HEK293 (cell line): ENCODE results near the gene TMEM17.

ENCODE experiments used
- CTCF ChIA-PET: fragments of 350-600 bp; formaldehyde crosslinking; extraction: SDS; loops from one replicate; lab custom pipeline; 2021; ENCODE audit warnings: antibody characterized with exemption; lab: Yijun Ruan, JAX
- POLR2A ChIA-PET: fragments of 300-600 bp; formaldehyde crosslinking; extraction: SDS; loops from one replicate; lab custom pipeline; 2020; ENCODE audit warnings: antibody characterized with exemption, inconsistent platforms; lab: Yijun Ruan, JAX
- H3K27ac ChIP-seq: fragments of 200-500 bp; sonication (Bioruptor generic); 2 replicates; pipeline ENCODE4 v1.5.1; 2014; ENCODE audit warnings: low read depth, low read length, control low read depth, inconsistent platforms; ENCODE audit errors: extremely low read depth
- H3K36me3 ChIP-seq, 2 experiments: fragments of 200-500 bp in 1 of 2; sonication (Bioruptor generic) in 1 of 2; 1 replicate in 1 of 2; 2 replicates in 1 of 2; pipeline ENCODE4 v1.5.1; 2014 to 2017; ENCODE audit warnings: inconsistent platforms in 2 of 2, low read length in 2 of 2; ENCODE audit not compliant: control insufficient read depth in 2 of 2, insufficient read depth in 1 of 2
- H3K4me1 ChIP-seq: fragments of 200-500 bp; sonication (Bioruptor generic); 2 replicates; pipeline ENCODE4 v1.5.1; 2014; ENCODE audit warnings: mild to moderate bottlenecking, low read length, inconsistent platforms; ENCODE audit not compliant: control insufficient read depth, insufficient read depth
- H3K4me3 ChIP-seq: 2 replicates; pipeline ENCODE4 v1.5.1; 2011; ENCODE audit warnings: low read depth, mild to moderate bottlenecking, control low read depth, low read length, moderate library complexity
- H3K9me3 ChIP-seq: fragments of 200-500 bp; sonication (Bioruptor generic); 2 replicates; pipeline ENCODE4 v1.5.1; 2014; ENCODE audit warnings: low read depth, low read length, inconsistent platforms; ENCODE audit not compliant: control insufficient read depth, insufficient read depth
- BCL11A ChIP-seq: fragments of 450-650 bp; formaldehyde crosslinking; IDR thresholded peaks from 2 replicates; pipeline ENCODE4 v1.5.1; 2016; ENCODE audit warnings: low read depth, missing biosample characterization, missing genetic modification characterization
- HOXA7 ChIP-seq: sonication (generic); formaldehyde crosslinking; IDR thresholded peaks from 2 replicates; pipeline ENCODE4 v1.8.1; 2022; ENCODE audit warnings: missing genetic modification reagents, borderline replicate concordance
- PRDM1 ChIP-seq: fragments of 450-650 bp; formaldehyde crosslinking; IDR thresholded peaks from 2 replicates; pipeline ENCODE4; 2016; ENCODE audit warnings: missing biosample characterization, missing genetic modification characterization
- SALL2 ChIP-seq: fragments of 450-650 bp; formaldehyde crosslinking; IDR thresholded peaks from 2 replicates; pipeline ENCODE4 v1.5.0; 2017; ENCODE audit warnings: missing biosample characterization, mild to moderate bottlenecking, missing genetic modification characterization, borderline replicate concordance
- ZNF184 ChIP-seq: fragments of 450-650 bp; IDR thresholded peaks from 2 replicates; pipeline ENCODE4 v1.5.1; 2018; ENCODE audit warnings: missing biosample characterization, mild to moderate bottlenecking, missing genetic modification characterization
- ZNF23 ChIP-seq: fragments of 450-650 bp; formaldehyde crosslinking; IDR thresholded peaks from 2 replicates; pipeline ENCODE4 v1.5.1; 2016; ENCODE audit warnings: missing biosample characterization, missing genetic modification characterization, borderline replicate concordance
- ZNF302 ChIP-seq: fragments of 450-650 bp; formaldehyde crosslinking; IDR thresholded peaks from 2 replicates; pipeline ENCODE4 v1.5.1; 2016; ENCODE audit warnings: missing biosample characterization, missing genetic modification characterization, low read depth
- ZNF335 ChIP-seq: fragments of 450-650 bp; formaldehyde crosslinking; conservative IDR thresholded peaks from 2 replicates; pipeline ENCODE4 v1.5.1; 2016; ENCODE audit warnings: missing biosample characterization, missing genetic modification characterization
- ZNF341 ChIP-seq: fragments of 450-650 bp; formaldehyde crosslinking; IDR thresholded peaks from 2 replicates; pipeline ENCODE4; 2016; ENCODE audit warnings: low read depth, missing biosample characterization, missing genetic modification characterization
- ZNF354C ChIP-seq: fragments of 450-650 bp; formaldehyde crosslinking; IDR thresholded peaks from 2 replicates; pipeline ENCODE4 v1.5.1; 2016; ENCODE audit warnings: missing biosample characterization, missing genetic modification characterization, low read depth, borderline replicate concordance
- ZNF433 ChIP-seq: fragments of 450-650 bp; formaldehyde crosslinking; IDR thresholded peaks from 2 replicates; pipeline ENCODE4 v1.5.1; 2016; ENCODE audit warnings: missing biosample characterization, missing genetic modification characterization, low read depth
- ZNF555 ChIP-seq: fragments of 450-650 bp; formaldehyde crosslinking; conservative IDR thresholded peaks from 2 replicates; pipeline ENCODE4 v1.5.1; 2017; ENCODE audit warnings: missing biosample characterization, mild to moderate bottlenecking, missing genetic modification characterization, inconsistent platforms
- ZNF571 ChIP-seq: fragments of 450-650 bp; formaldehyde crosslinking; IDR thresholded peaks from 2 replicates; pipeline ENCODE4 v1.5.0; 2017; ENCODE audit warnings: missing biosample characterization, missing genetic modification characterization
- ZNF600 ChIP-seq: fragments of 450-650 bp; formaldehyde crosslinking; IDR thresholded peaks from 2 replicates; pipeline ENCODE4 v1.5.1; 2016; ENCODE audit warnings: missing biosample characterization, missing genetic modification characterization
- ZNF658 ChIP-seq: fragments of 450-650 bp; formaldehyde crosslinking; IDR thresholded peaks from 2 replicates; pipeline ENCODE4; 2016; ENCODE audit warnings: missing biosample characterization, missing genetic modification characterization
- ZNF776 ChIP-seq: fragments of 450-650 bp; formaldehyde crosslinking; IDR thresholded peaks from 2 replicates; pipeline ENCODE4 v1.5.0; 2017; ENCODE audit warnings: missing biosample characterization, missing genetic modification characterization, borderline replicate concordance
- ZSCAN30 ChIP-seq: fragments of 450-650 bp; IDR thresholded peaks from 2 replicates; pipeline ENCODE4 v1.5.1; 2018; ENCODE audit warnings: missing biosample characterization, mild to moderate bottlenecking, missing genetic modification characterization, moderate library complexity
- TF ChIP-seq, protein P1 (sequence below): fragments of 450-650 bp; formaldehyde crosslinking; IDR thresholded peaks from 2 replicates; pipeline ENCODE4 v1.5.1; 2017; ENCODE audit warnings: missing biosample characterization, mild to moderate bottlenecking, missing genetic modification characterization, moderate library complexity
- TF ChIP-seq, protein P2 (sequence below): fragments of 450-650 bp; formaldehyde crosslinking; IDR thresholded peaks from 2 replicates; pipeline ENCODE4 v1.5.1; 2017; ENCODE audit warnings: missing biosample characterization, missing genetic modification characterization
- TF ChIP-seq, protein P3 (sequence below): fragments of 450-650 bp; formaldehyde crosslinking; IDR thresholded peaks from 2 replicates; pipeline ENCODE4 v1.5.1; 2016; ENCODE audit warnings: missing biosample characterization, missing genetic modification characterization, borderline replicate concordance

TMEM17 gene

DNA sequence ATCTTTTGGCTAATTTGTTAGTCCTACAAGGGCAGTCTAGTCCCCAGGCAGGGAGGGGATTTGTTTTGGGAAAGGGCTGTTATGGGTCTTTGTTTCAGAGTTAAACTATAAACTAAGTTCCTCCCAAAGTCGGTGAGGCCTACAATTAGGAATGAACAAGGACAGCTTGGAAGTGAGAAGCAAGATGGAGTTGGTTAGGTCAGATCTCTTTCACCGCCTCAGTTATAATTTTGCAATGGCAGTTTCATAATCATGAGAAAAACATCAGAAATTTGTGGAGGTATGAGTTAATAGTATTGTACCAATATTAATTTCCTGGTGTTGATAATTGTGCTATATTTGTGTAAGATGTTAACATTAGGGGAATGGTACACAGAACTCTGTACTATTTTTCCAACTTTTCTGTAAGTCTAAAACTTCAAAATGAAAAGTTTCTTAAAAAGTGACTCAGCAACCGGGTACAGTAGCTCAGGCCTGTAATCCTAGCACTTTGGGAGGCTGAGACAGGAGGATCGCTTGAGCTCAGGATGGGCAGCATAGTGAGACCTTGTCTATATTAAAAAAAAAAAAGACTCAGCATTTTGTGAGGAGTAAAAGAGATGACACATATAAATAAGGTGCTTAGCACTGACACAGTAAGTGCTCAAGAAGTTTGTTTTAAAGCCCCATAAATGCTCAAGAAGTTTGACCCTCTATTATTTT, 40.8 kb downstream of the TMEM17 start (continued):
- TF ChIP-seq, protein P1, sequence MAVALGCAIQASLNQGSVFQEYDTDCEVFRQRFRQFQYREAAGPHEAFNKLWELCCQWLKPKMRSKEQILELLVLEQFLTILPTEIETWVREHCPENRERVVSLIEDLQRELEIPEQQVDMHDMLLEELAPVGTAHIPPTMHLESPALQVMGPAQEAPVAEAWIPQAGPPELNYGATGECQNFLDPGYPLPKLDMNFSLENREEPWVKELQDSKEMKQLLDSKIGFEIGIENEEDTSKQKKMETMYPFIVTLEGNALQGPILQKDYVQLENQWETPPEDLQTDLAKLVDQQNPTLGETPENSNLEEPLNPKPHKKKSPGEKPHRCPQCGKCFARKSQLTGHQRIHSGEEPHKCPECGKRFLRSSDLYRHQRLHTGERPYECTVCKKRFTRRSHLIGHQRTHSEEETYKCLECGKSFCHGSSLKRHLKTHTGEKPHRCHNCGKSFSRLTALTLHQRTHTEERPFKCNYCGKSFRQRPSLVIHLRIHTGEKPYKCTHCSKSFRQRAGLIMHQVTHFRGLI (tag by site-specific recombination) = no peak
- TF ChIP-seq ZSCAN30 (tag by site-specific recombination) = no peak

DNA sequence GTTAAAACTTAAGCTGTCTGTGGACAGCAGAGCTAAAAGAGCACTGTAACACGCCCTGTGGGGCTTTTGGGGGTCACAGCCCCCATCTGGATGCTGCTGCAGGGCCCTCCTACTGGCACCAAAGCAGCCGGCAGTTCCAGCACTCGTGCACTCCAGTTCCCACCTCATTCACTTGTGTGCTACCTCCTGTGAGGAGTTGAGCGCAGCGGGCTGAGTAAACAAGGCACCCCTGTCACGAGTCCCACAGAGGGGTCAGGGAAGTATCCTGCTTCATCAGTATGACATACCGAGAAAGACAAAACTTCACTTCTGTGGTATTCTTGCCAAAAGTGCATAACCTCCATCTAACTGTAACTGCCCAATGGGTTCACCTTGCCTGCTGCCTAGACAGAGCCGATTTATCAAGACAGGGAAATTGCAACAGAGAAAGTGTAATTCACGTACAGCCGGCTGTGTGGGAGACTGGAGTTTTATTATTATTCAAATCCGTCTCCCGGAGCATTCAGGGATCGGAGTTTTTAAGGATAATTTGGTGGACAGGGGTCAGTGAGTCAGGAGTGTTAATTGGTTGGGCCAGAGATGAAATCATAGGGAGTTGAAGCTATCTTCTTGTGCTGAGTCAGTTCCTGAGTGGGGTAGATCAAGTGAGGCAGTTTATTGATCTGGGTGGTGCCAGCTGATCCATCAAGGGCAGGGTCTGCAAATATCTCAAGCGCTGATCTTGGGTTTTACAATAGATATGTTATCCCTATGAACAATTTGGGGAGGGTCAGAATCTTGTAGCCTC, 41.6 kb downstream of the TMEM17 start:
- ChIA-PET CTCF (interaction anchor here (1.2 kb wide), 2 partner anchors 8 to 311 kb away, joined by 3 to 4 read pairs; no protein-coding TSS in a partner anchor), POLR2A (no interaction called here)
- Histone ChIP-seq H3K9me3 (no peaks in the 10 kb centered on the region), H3K36me3 (no peaks in the 10 kb centered on the region), H3K4me1 (no peaks in the 10 kb centered on the region), H3K4me3 (no peak overlapping the region), H3K27ac (no peak overlapping the region)
- TF ChIP-seq ZNF776 (tag by site-specific recombination) = no peak
- TF ChIP-seq ZNF341 (tag by site-specific recombination) = no peak
- TF ChIP-seq, protein P2, sequence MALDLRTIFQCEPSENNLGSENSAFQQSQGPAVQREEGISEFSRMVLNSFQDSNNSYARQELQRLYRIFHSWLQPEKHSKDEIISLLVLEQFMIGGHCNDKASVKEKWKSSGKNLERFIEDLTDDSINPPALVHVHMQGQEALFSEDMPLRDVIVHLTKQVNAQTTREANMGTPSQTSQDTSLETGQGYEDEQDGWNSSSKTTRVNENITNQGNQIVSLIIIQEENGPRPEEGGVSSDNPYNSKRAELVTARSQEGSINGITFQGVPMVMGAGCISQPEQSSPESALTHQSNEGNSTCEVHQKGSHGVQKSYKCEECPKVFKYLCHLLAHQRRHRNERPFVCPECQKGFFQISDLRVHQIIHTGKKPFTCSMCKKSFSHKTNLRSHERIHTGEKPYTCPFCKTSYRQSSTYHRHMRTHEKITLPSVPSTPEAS (tag by site-specific recombination) = no peak
- no peak for TF ChIP-seq SALL2
- TF ChIP-seq ZNF555 (tag by site-specific recombination) = no peak

DNA sequence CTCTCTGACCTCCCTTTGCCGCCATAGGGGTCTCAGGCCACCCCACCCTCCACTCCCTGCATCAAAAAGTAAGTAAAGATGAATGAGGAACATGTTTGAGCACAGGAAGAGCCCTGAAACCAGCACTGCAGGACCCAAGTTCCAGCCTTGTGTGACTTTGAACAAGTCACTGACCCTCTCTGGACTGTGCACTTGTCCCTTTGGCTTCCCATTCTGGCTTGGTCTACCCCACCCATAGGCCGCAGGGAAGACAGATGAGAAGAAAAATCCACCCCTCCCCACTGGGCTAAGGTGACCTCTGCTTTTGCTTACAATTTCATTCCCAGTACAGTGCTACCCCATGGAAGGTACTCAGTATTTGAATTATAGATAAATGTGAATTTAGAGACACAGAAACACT, 43.8 kb downstream of the TMEM17 start:
- Histone ChIP-seq H3K4me3 (no peak overlapping the region), H3K27ac (no peak overlapping the region), H3K4me1 (no peaks in the 10 kb centered on the region), H3K9me3 (no peaks in the 10 kb centered on the region), H3K36me3 (no peaks in the 10 kb centered on the region)
- CTCF ChIA-PET = no interaction called here
- TF ChIP-seq ZNF23 (tag by site-specific recombination) (no peak), ZNF433 (tag by site-specific recombination) (no peak), HOXA7 (CRISPR knock-in tag) (no peak), ZNF658 (tag by site-specific recombination) (no peak), BCL11A (tag by site-specific recombination) (no peak), ZNF354C (tag by site-specific recombination) (no peak)
- POLR2A ChIA-PET = no interaction called here

DNA sequence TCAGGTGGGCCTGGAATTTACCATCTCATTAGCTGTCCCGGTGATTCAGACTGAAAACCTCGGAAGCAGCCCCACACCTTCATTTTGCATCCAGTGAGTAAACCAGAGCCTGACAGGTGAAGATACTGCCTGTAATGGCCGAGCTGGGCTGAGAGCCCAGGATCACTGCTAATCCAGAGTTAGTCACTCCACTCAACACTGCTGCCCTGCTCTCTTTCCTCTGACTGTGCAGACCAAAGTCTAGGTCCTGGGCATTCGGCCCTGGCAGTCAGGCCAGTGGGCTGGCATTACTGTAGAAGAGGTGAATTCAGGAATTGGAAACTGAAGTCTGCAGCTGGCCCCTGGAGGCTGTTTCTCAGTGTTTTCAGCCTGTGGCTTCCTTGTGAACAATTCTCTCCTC, 44.3 kb downstream of the TMEM17 start:
- POLR2A ChIA-PET = no interaction called here
- H3K4me3 ChIP-seq = no peak overlapping the region
- no peaks in the 10 kb centered on the region for H3K9me3 ChIP-seq
- CTCF ChIA-PET = interaction anchor here (5.5 kb wide), 1 partner anchor 313 kb away, joined by 84 read pairs; no protein-coding TSS in a partner anchor
- H3K4me1 ChIP-seq = no peaks in the 10 kb centered on the region
- no peak overlapping the region for H3K27ac ChIP-seq
- H3K36me3 ChIP-seq = no peaks in the 10 kb centered on the region
- no peak for TF ChIP-seq ZNF184 (tag by site-specific recombination)
- no peak for TF ChIP-seq ZNF571 (tag by site-specific recombination)
- no peak for TF ChIP-seq ZNF335 (tag by site-specific recombination)
- TF ChIP-seq, protein P3, sequence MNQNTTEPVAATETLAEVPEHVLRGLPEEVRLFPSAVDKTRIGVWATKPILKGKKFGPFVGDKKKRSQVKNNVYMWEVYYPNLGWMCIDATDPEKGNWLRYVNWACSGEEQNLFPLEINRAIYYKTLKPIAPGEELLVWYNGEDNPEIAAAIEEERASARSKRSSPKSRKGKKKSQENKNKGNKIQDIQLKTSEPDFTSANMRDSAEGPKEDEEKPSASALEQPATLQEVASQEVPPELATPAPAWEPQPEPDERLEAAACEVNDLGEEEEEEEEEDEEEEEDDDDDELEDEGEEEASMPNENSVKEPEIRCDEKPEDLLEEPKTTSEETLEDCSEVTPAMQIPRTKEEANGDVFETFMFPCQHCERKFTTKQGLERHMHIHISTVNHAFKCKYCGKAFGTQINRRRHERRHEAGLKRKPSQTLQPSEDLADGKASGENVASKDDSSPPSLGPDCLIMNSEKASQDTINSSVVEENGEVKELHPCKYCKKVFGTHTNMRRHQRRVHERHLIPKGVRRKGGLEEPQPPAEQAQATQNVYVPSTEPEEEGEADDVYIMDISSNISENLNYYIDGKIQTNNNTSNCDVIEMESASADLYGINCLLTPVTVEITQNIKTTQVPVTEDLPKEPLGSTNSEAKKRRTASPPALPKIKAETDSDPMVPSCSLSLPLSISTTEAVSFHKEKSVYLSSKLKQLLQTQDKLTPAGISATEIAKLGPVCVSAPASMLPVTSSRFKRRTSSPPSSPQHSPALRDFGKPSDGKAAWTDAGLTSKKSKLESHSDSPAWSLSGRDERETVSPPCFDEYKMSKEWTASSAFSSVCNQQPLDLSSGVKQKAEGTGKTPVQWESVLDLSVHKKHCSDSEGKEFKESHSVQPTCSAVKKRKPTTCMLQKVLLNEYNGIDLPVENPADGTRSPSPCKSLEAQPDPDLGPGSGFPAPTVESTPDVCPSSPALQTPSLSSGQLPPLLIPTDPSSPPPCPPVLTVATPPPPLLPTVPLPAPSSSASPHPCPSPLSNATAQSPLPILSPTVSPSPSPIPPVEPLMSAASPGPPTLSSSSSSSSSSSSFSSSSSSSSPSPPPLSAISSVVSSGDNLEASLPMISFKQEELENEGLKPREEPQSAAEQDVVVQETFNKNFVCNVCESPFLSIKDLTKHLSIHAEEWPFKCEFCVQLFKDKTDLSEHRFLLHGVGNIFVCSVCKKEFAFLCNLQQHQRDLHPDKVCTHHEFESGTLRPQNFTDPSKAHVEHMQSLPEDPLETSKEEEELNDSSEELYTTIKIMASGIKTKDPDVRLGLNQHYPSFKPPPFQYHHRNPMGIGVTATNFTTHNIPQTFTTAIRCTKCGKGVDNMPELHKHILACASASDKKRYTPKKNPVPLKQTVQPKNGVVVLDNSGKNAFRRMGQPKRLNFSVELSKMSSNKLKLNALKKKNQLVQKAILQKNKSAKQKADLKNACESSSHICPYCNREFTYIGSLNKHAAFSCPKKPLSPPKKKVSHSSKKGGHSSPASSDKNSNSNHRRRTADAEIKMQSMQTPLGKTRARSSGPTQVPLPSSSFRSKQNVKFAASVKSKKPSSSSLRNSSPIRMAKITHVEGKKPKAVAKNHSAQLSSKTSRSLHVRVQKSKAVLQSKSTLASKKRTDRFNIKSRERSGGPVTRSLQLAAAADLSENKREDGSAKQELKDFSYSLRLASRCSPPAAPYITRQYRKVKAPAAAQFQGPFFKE (tag by site-specific recombination) = no peak
- TF ChIP-seq ZNF600 (tag by site-specific recombination) = no peak
- no peak for TF ChIP-seq PRDM1 (tag by site-specific recombination)
- TF ChIP-seq ZNF302 (tag by site-specific recombination) = no peak
